Measurements from ENCODE around the gene CBARP. TPM values are rescaled to one million over a fixed set of nuclear protein-coding genes. Genes with fewer than 3 reads are reported as not detected.

The CBARP gene
- total RNA-seq, 1 donor from 2014 or later: 1.2 TPM

DNA sequence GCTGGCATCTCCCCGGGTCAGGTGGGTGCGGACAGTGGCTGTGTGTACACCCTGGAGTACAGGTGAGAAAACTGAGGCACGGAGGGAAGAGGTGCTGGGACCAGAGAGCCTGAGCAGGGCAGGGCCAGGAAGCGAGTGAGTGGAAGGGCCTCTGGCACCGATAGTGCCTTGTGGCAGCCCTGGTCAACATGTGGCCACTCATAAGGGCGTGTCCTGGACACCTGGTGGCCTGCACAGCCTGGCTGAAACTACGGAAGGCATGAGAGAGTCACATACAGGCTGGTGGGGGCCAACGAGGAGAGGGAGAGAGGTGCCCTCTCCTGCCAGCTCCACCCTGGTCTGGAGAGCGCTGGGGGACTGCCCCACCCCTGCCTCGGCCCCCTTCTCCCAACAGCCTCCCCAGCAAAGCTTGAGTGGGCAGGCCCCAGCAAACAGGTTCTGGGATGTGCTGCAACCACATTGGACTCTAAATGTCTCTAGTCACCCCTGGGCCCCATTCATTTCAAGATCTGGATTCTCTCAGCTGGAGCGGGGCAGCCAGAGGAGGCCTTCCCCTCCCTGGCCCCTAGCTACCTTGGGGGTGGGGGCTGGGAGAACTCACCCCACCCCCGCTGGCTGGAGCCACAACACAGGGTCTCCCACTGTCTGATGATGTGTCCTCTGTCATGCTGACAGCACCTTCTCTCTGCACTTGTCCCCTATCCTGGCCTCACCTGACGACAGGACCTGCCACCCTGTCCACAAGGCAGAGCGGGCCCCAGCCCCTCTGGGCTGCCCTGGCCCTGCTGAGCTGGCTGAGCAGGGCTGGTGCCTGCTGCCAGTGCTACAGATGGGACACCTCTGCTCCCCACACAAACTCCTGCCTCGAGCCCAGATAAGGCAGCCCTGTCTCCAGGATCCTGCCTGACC, 5.8 kb downstream of the CBARP start:
- intact Hi-C loops (cut with micrococcal nuclease): no loop called here
- ATAC-seq: peak; percentile 17
- no peak for DNase-seq

DNA sequence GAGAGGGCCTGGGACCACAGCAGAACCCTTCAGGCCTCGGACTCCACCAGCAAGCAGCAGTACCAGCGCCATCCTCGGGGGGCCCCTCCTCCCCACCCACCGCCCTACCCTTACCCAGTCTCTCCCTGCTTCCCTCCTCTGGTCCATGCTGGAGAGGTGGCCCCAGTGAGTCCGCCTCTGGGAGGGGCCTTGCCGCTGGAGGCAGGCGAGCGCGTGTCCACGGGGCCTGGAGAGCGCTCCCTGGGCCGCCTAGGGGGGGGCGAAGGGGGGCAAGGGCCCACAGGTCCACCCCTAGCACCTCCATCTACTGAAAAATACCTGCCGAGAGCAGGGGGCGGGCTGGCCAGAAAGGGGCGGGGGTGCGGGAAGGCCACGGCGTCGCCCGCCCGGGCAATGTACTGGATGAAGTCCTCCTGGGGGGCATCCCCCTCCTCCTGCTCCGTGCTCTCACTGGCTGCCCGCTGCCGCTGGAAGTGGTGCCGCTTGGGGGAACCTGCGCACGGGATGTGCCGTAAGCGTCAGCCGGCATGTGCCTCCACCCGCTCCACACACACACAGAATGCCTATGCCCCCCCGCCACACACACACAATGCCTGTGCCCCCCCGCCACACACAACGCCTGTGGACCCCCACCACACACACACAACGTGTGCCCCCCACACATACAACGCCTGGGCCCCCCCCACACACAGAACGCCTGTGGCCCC, 6.9 kb downstream of the CBARP start:
- intact Hi-C loops (cut with micrococcal nuclease): no loop called here
- DNase-seq (no peak), ATAC-seq (no peak)

DNA sequence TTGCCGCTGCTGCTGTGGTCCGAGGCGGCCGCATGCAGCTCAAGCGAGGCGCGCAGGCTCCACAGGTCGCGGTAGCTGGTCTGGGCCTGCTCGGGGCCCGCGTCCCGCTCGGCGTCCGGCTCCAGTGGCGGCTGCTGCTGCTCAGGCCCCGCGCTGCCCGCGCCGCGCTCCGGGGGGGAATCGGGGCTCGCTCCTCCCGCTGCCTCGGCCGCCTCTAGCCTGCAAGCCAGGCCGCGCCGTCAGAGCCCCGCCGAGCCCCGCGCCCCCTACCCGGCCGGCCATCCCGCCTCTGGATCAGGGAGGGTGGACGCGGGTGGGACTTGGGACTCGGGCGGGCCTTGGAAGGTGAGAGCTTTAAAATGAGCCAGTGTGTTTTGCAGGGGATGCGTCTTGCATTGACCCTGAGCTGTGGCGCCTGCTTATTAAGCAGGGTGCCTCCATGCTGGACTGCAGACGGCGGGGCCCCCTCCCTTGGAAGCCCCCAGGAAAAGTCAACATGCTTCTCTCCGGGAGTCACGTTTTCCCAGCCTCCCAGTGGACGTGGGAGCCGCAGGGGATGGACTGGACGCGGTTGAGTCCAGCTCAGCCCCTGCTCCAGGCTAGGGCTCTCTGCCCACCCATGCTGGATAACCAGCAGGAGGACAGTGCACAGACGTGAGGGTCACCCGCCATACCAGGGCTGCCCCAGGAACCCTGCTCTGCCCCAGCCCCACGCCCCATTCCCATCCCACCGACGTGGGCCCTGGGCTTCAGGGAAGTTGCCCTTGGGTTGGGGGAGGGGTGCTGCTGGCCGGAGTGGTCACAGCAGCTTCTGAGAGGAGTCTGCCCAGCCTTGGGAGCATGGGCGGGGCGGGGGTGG, 7.7 kb downstream of the CBARP start:
- intact Hi-C loops (cut with micrococcal nuclease): no loop called here
- DNase-seq (no peak), ATAC-seq (no peak)

- DNase-seq (no peak), ATAC-seq (no peak)
- intact Hi-C loops (cut with micrococcal nuclease): no loop called here
These were observed 8.5 kb downstream of the CBARP start for GRCh38 chr19:1229056-1229923.

GRCh38 chr19:1228161-1228957, 9.4 kb downstream of the CBARP start:
- ATAC-seq (no peak), DNase-seq (no peak)
- intact Hi-C loops (cut with micrococcal nuclease): no loop called here

GRCh38 chr19:1227304-1228054, 10.3 kb downstream of the CBARP start:
- ATAC-seq (no peak), DNase-seq (no peak)
- intact Hi-C loops (cut with micrococcal nuclease): no loop called here

DNA sequence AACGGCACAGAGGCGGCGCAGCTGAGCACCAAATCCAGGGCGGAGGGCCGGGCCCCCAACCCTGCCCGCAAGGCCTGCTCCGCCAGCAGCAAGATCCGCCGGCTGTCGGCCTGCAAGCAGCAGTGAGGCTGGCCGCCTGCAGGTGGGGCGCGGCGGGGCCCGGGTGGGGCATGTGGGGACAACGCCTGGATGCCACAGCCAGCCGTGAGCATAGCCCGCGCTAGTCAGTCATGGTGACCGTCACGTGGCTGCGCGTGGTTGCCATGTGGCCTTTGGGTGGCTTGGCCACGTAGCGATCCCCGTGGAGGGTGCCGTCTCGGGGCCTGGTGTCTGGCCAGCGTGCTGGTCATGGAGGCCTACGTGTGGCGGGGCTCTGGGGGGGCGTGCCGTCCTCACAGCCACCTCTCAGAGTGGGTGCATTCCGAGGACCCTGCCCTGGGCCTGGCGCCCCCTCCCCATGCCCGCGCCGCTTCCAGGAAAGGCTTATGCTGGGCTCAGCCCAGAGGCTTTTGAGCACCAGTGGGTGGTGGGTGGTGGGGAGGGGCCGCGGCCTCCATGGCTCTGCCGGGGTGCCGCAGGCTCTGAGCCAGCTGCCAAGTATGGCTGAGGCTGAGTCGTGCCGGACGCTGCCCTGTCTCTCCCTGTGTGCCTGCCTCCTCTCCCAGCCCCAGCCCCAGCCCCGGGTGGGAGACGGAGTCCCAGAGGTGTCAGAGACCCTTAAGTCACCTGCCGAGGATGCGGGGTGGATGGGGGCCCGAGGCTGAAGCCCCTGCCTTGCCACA, 11.1 kb downstream of the CBARP start:
- ATAC-seq: no peak
- DNase-seq: no peak
- intact Hi-C loops (cut with micrococcal nuclease): no loop called here

DNA sequence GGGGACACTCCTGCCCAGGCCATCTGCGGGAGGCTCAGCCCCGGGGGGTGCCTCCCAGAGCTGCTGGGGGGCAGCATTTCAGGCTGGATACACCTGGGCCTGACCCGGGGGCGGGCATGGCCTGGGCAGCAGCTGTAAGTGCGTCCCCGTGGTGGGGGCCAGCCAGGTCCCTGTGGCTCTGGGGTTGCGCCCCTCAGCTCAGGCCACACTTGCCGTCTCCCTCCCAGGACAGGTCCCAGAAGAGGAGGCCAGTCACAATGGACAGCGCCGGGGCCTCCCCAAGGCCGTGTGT, 11.6 kb downstream of the CBARP start:
- DNase-seq (no peak), ATAC-seq (no peak)
- intact Hi-C loops (cut with micrococcal nuclease): no loop called here

DNA sequence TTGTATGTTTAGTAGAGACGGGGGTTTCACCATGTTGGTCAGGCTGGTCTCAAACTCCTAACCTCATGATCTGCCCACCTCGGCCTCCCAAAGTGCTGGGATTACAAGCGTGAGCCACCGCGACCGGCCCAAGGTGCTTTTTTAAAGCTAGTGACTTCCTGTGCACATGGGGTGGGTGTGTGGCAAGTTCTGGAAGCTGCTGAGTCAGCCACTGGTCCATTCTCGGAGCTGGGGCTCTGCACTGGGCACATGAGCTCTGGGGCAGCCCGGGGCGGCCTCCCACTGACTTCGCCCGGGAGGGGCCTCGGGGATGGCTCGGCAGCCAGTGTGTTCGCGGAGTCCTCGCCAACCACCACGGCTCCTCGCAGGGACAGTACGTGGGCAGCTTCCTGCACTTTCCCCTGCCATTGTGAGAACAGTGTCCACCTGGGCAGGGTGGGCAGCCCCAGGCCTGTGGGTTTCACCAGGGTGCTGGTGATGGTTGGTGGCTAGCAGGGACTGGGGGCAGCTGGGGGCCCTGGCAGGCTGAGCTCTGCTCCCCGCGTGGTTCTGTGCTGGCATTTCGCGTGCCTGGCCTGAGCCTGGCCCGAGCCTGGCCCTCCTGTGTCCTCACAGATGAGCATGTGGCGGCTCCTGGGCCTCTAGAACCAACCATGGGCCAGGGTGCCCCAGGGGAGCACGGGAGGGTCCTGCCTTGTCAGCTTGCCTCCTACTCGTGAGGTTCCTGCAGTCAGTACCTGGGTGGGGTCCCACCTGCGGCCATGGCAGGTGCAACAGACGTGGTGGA, 12.2 kb downstream of the CBARP start:
- intact Hi-C loops (cut with micrococcal nuclease): no loop called here
- ATAC-seq: no peak
- no peak for DNase-seq

- intact Hi-C loops (cut with micrococcal nuclease): no loop called here
- ATAC-seq: no peak
- no peak for DNase-seq
These were observed 13.0 kb downstream of the CBARP start for GRCh38 chr19:1224847-1225246.

DNA sequence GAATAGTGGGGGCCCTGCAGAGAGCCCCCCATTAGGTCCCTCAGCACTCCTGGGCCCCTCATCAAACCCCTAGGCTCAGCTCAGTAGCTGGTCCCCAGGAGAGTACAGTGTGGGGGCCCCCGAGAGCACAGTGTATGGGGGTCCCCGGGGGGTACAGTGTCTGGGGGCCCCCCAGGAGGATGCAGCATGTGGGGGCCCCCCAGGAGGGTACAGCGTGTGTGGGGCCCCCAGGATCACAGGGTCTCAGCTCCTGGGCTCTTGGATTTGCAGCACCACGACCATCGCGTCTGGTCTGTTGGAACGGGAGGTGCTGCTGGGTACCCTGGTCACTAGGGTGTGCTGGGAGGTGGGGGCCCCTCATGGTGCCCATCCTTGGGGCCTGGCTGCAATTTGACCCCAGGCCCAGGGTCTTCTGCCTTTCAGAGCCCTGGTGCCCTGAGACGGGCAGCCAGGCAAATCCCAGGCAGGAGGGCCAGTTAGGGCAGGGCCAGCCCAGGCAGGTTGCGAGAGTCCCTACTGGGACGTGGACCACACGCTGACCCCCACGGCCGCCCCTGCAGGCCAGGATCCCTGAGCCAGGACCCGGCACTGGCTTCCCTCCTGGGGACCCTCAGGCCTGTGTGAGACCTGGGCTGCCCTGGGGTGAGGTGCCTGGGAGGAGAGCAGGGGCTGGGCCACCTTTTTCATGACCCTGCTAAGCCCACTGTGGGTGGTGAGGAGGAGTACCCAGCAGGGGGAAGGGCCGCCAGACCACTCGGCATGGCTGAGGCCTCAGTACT, 13.6 kb downstream of the CBARP start:
- DNase-seq (no peak), ATAC-seq (no peak)
- intact Hi-C loops (cut with micrococcal nuclease): no loop called here

DNA sequence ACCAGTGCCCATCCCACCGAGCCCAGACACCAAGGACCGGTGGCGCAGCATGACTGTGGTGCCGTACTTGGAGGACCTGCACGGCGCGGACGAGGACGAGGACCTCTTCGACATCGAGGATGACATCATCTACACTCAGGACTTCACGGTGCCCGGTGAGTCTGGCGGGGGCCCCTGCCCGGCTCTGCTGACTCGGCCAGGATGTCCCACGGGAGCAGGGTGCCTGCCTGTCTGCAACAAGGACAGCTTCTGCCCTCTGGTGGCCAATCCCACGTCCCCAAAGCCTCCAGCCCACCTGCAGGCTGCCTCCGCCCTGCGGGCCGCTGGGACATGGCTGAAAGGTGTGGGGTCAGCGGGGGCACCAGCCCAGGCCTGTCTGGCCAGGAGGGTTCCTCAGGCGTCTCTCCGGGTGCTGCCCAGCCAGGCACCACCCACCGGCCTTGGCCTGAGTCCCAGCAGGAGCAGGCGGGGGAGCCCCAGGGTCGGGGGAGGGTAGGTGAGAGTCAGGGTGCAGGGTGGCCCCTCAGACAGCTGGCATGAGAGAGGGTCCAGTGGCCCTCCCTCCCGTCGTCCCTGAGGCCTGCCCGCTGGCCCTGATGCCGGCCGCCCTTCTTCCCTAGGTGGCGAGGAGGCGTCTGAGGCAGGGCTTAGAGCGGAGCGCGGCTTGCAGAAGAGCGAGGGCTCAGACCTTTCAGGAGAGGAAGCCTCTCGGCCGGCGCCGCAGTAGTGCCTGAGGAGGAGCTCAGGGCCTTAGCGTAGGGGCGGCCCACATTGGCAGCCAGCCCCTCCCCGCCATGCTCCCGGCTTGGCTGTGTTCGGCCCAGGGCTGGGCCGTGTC, 14.6 kb downstream of the CBARP start:
- peak; percentile 4 for ATAC-seq
- intact Hi-C loops (cut with micrococcal nuclease): no loop called here
- peak; percentile 63 for DNase-seq

DNA sequence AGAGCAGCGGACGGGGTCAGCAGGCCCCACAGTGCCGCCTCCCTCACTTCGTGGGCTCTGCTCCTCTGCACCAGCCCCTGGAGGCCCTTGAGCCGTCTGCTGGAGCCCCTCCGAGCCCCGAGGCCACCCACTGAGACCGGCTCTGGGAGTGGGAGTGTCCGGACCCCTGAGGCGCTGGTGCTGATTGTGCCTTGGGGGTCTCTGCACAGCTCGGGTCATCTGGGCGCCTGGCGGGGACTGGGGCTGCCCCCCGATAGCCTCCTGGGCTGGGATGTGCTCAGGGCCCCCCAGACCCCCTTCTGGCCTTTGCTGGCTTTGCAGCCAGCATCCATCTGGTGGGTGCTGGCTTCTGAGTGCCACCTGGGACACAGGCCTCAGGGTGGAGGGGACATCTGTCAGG, 15.4 kb downstream of the CBARP start:
- DNase-seq: no peak
- intact Hi-C loops (cut with micrococcal nuclease): no loop called here
- ATAC-seq: no peak

DNA sequence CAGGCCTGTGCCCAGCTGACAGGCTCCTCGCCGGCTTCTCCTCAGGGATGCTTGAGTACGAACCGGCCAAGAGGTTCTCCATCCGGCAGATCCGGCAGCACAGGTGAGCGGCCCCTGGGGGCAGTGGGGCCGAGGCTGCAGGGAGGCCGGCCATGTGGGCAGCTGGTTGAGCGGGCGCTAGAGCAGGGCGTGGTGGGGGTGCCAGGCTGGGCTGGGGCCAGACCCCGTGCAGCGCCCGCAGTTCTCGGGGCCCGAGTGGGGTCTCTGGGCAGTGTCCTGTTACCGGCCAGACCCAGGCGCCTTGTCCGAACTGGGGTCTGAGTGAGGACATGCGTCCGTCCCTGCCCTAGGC, 15.9 kb downstream of the CBARP start:
- no peak for DNase-seq
- no peak for ATAC-seq
- intact Hi-C loops (cut with micrococcal nuclease): no loop called here
